Fibroblast of the conjunctiva (primary cell): ENCODE results near the gene TRAPPC10.
A peak's percentile ranks its signal among the peaks of the same experiment; 100 is the strongest.

Experiments used
- DNase-seq: peaks from one replicate; pipeline ENCODE4 v3.0.0-alpha.2; 2010; ENCODE audit warnings: low read depth

The TRAPPC10 gene

GRCh38 chr21:44002511-44002910, 9.6 kb upstream of the TRAPPC10 start:
- DNase-seq = no peak

GRCh38 chr21:44003307-44003966, 8.7 kb upstream of the TRAPPC10 start:
- no peak for DNase-seq

GRCh38 chr21:44005071-44005470, 7.0 kb upstream of the TRAPPC10 start:
- no peak for DNase-seq

- DNase-seq = no peak
These were observed 6.5 kb upstream of the TRAPPC10 start for GRCh38 chr21:44005593-44005992.

- DNase-seq = peak; percentile 49
These were observed 6.0 kb upstream of the TRAPPC10 start for GRCh38 chr21:44006017-44006619.

GRCh38 chr21:44006656-44007055, 5.5 kb upstream of the TRAPPC10 start:
- no peak for DNase-seq

GRCh38 chr21:44010429-44010828, 1.7 kb upstream of the TRAPPC10 start:
- no peak for DNase-seq

GRCh38 chr21:44011123-44011522, 986 bp upstream of the TRAPPC10 start:
- no peak for DNase-seq

- DNase-seq = no peak
These were observed 618 bp downstream of the TRAPPC10 start for GRCh38 chr21:44012474-44013379.

GRCh38 chr21:44013380-44014088, 1.4 kb downstream of the TRAPPC10 start:
- DNase-seq = no peak

GRCh38 chr21:44017601-44018000, 5.5 kb downstream of the TRAPPC10 start:
- no peak for DNase-seq

GRCh38 chr21:44018127-44018526, 6.0 kb downstream of the TRAPPC10 start:
- DNase-seq = no peak

GRCh38 chr21:44018813-44019567, 6.9 kb downstream of the TRAPPC10 start:
- no peak for DNase-seq

GRCh38 chr21:44019568-44019958, 7.5 kb downstream of the TRAPPC10 start:
- DNase-seq = no peak

- DNase-seq = no peak
These were observed 8.4 kb downstream of the TRAPPC10 start for GRCh38 chr21:44020551-44020950.

GRCh38 chr21:44021064-44021463, 9.0 kb downstream of the TRAPPC10 start:
- no peak for DNase-seq

GRCh38 chr21:44024257-44024656, 12.1 kb downstream of the TRAPPC10 start:
- no peak for DNase-seq

- peak; percentile 22 for DNase-seq
These were observed 12.8 kb downstream of the TRAPPC10 start for GRCh38 chr21:44024887-44025353.

GRCh38 chr21:44027607-44028286, 15.6 kb downstream of the TRAPPC10 start:
- DNase-seq = no peak

- no peak for DNase-seq
These were observed 16.2 kb downstream of the TRAPPC10 start for GRCh38 chr21:44028287-44028659.
